Bronchial epithelial cell (primary cell): Measurements from ENCODE around the gene ASAP2. TPM values are rescaled to one million over a fixed set of nuclear protein-coding genes. Genes with fewer than 3 reads are reported as not detected.

Experiments
- DNase-seq: peaks from one replicate; pipeline ENCODE4 v3.0.0-alpha.2; 2010; ENCODE audit warnings: low read depth
- FAIRE-seq: peaks from 2 replicates; lab custom pipeline; 2011; peaks lifted over from hg19 to GRCh38; lab: Jason Lieb, UNC
- H3K27me3 ChIP-seq: 2 replicates; pipeline ENCODE4 v1.5.1; 2011; ENCODE audit warnings: low read length; ENCODE audit not compliant: control insufficient read depth, insufficient read depth
- H3K36me3 ChIP-seq: 2 replicates; pipeline ENCODE4 v1.5.1; 2011; ENCODE audit warnings: low read length; ENCODE audit not compliant: control insufficient read depth, insufficient read depth
- H3K4me3 ChIP-seq: 2 replicates; pipeline ENCODE4 v1.5.1; 2011; ENCODE audit warnings: mild to moderate bottlenecking, low read depth, low read length, control low read depth
- total RNA-seq: library from RNA; depleted of rRNA; stranded (reverse); fragments of >200 nt; gene quantifications from 2 replicates; pipeline ENCODE4 v1.2.1, GENCODE V29; 2014
- TF ChIP-seq, protein P1 (sequence below): IDR thresholded peaks from 2 replicates; pipeline ENCODE4 v1.5.1; 2011; ENCODE audit warnings: mild to moderate bottlenecking, moderate library complexity, low read length, control low read depth, inconsistent platforms; ENCODE audit not compliant: insufficient read depth, severe bottlenecking

Gene ASAP2
- total RNA-seq, 1 donor from 2014 or later, result 25.5 TPM

DNA sequence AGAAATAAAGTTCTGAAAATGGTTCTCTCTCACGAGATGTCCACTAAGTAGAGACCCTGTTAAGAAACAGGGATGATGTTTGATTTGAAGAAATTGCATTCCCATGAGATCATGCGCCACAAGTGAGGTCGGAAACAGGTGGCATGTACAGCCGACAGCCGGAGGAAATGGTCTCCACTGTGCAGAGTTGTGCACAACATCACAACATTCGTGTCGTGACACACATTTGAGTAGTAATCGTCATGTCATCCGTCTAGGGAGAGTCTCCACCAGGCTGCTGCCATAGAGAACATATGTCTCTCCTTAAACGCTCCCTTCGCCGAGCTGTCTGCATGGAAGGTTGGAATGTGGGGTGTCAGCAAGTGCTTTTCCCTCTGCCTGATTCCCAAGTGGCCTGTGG, 84.7 kb downstream of the ASAP2 start:
- TF ChIP-seq, protein P1, sequence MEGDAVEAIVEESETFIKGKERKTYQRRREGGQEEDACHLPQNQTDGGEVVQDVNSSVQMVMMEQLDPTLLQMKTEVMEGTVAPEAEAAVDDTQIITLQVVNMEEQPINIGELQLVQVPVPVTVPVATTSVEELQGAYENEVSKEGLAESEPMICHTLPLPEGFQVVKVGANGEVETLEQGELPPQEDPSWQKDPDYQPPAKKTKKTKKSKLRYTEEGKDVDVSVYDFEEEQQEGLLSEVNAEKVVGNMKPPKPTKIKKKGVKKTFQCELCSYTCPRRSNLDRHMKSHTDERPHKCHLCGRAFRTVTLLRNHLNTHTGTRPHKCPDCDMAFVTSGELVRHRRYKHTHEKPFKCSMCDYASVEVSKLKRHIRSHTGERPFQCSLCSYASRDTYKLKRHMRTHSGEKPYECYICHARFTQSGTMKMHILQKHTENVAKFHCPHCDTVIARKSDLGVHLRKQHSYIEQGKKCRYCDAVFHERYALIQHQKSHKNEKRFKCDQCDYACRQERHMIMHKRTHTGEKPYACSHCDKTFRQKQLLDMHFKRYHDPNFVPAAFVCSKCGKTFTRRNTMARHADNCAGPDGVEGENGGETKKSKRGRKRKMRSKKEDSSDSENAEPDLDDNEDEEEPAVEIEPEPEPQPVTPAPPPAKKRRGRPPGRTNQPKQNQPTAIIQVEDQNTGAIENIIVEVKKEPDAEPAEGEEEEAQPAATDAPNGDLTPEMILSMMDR, result no peak
- DNase-seq (no peak), FAIRE-seq (no peak)
- Histone ChIP-seq H3K36me3 (peaks cover 5% of the 10 kb centered on the region), H3K4me3 (no peak overlapping the region), H3K27me3 (no peaks in the 10 kb centered on the region)

DNA sequence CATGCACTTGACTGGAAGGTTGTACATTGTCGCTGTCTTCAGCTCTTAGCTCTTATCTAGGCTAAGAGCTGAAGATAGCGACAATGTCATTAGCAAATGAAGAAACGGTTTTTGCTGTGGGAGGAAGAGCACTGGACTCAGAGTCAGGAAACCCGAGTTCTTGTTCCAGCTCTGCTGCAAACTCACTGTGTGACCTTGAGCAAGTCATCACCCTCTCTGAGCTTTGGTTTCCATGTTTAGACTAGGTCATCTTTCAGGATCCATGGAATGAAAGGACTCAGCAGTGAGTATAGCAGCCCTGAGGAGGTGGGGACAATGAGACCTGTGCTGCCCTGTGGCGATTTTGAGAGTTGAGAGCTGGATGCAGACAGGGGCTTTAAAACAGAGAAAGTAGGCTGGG, 85.3 kb downstream of the ASAP2 start:
- Histone ChIP-seq H3K4me3 (no peak overlapping the region), H3K27me3 (no peaks in the 10 kb centered on the region), H3K36me3 (peaks cover 6% of the 10 kb centered on the region)
- DNase-seq, result no peak
- TF ChIP-seq, protein P1, result no peak
- FAIRE-seq, result no peak

DNA sequence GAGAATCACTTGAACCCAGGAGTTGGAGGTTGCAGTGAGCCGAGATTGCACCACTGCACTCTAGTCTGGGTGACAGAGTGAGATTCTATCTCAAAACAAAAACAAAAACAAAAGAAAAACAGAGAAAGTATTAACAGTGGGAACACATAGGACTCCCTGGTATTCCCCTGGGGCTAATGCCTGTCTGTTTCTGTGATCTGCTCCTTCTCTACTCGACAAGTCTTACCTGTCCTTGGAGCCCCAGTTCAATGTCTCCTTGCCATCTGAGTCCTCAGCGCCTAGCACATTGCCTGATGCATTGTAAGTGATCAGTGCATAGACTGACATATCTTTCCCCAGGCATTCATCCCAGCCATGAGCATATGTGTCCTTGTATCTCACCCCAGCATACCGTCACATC, 85.8 kb downstream of the ASAP2 start:
- DNase-seq (no peak), FAIRE-seq (no peak)

DNA sequence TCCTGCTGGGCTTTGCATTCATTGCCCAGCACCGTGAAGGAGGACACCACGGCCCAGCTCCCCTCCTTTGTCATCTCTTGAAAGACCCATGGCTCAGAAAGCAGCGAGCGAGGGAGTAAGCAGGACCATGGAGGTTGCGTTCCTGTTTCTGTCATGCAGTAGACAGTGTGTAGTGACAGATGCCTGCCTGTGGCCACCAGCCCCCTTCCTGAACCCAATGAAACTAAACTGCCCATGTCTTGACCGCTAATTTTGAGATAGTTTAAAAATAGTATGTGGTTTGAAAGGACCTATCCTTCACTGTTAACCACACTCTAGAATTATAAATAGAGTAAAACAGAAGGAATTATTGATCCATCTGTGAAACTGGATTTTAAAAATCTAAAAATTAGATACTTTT, 88.2 kb downstream of the ASAP2 start:
- FAIRE-seq, result no peak
- Histone ChIP-seq H3K36me3 (peaks cover 9% of the 10 kb centered on the region), H3K27me3 (no peaks in the 10 kb centered on the region), H3K4me3 (no peak overlapping the region)
- DNase-seq, result no peak
- TF ChIP-seq, protein P1, result no peak

More for the DNA sequence above, 85.8 kb downstream of the ASAP2 start:
- no peaks in the 10 kb centered on the region for H3K27me3 ChIP-seq
- TF ChIP-seq, protein P1, result no peak
- H3K4me3 ChIP-seq, result no peak overlapping the region
- peaks cover 7% of the 10 kb centered on the region for H3K36me3 ChIP-seq

DNA sequence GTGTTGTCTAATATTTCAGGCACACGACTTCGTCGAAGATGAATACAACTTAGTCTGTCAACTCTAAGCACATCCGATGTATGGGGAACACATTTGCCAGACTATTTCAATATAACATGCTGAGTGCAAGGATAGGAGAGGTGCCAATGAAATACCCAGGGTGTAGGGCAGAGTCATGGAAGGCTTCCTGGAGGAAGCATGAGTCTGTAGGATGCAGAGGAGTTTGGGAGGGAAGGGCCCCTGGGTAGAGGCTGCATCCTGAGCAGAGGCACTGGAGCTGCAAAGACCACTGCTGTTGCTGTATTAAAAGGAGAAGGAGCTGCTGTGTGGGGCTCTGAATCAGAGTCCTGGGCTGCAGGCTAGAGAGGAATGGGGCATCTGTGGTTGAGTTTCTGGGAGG, 89.9 kb downstream of the ASAP2 start:
- no peak overlapping the region for H3K4me3 ChIP-seq
- TF ChIP-seq, protein P1, result no peak
- FAIRE-seq (no peak), DNase-seq (no peak)
- H3K27me3 ChIP-seq, result no peaks in the 10 kb centered on the region
- peaks cover 8% of the 10 kb centered on the region for H3K36me3 ChIP-seq

DNA sequence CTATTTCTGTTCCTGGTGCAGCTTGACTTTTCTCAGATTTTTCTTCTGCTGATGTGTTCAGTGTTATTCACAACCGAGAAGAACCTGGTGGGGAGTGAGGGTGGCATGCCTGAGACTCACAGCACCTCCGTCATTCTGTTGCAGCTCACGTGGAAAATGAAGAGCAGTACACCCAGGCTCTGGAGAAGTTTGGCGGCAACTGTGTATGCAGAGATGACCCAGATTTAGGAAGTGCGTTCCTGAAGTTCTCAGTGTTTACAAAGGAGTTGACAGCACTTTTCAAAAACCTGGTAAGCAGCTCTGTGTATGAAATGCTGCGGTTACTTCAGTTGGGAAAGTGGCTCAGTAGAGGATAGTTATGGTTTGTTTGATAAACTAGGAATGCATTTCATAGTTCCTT, 90.5 kb downstream of the ASAP2 start:
- Histone ChIP-seq H3K36me3 (peaks cover 7% of the 10 kb centered on the region), H3K27me3 (no peaks in the 10 kb centered on the region), H3K4me3 (no peak overlapping the region)
- peak; percentile 7 for FAIRE-seq
- DNase-seq, result no peak
- TF ChIP-seq, protein P1, result no peak
